ENCODE data around the gene PTCD1.
"Not testable (repeated sequence)": the region's sequence is repeated elsewhere in the genome, so short reads cannot be mapped to it uniquely, and the experiment has no call there.

The PTCD1 gene

GRCh38 chr7:99449326-99449725 is 10.7 kb upstream of the PTCD1 start:
- DNase-seq = no peak

- DNase-seq = no peak
Measured at GRCh38 chr7:99448855-99449254, 10.3 kb upstream of the PTCD1 start.

GRCh38 chr7:99447943-99448342 is 9.3 kb upstream of the PTCD1 start:
- no peak for DNase-seq

DNA sequence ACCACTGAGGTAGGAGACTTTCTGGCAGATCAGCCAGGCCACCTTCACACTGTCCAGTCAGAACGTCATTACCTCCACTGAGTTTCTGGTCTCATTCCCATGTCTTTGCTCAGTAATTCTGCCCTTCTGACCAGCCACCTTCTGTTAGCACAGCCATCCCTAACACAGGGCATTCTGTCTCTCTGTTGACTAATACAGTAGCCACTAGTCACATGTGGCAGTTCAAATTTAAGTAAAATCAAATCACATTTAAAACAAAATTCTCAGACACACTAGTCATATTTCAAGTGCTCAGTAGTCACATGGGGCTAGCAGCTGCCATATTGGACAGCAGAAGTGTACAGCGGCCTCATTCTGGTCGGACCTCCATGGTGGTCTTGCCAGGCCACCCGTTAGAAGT is 7.5 kb upstream of the PTCD1 start:
- DNase-seq = no peak

DNA sequence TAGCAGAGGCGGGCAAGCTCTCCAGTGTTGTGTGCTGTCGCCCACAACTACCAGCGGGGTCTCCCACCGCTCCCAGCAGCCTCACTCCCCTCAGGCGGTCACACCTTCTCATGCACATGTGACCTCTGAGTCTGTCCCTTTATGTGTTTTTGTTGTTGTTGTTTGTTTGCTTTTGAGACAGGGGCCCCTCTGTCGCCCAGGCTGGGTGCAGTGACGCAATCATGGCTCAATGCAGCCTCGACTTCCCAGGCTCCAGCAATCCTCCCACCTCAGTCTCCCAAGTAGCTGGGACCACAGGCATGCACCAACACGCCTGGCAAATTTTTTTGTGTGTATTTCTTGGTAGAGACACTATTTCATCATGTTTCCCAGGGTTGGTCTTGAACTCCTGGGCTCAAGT is 1.6 kb upstream of the PTCD1 start:
- DNase-seq = no peak

- no peak for DNase-seq
Measured at GRCh38 chr7:99437946-99438572, 539 bp downstream of the PTCD1 start.

DNA sequence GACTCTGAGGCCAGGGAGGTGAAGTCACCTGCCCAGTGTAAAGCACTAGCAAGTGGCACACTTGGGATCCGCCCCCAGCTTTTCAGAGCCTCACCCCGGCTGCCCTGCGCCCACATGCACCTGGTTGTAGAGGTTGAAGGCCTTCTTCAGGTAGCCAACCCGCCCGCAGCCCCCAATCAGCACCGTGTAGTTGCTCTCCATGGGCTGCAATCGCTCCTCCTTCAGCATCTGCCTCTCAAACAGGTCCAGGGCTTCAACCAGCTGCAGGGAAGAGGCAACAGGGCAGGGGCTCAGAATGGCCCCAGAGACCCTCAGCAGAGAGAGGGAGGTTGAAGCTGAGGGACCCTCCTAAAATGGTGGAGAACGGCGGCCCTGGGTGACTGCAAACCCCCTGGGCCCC is 5.4 kb downstream of the PTCD1 start:
- no peak for DNase-seq

DNA sequence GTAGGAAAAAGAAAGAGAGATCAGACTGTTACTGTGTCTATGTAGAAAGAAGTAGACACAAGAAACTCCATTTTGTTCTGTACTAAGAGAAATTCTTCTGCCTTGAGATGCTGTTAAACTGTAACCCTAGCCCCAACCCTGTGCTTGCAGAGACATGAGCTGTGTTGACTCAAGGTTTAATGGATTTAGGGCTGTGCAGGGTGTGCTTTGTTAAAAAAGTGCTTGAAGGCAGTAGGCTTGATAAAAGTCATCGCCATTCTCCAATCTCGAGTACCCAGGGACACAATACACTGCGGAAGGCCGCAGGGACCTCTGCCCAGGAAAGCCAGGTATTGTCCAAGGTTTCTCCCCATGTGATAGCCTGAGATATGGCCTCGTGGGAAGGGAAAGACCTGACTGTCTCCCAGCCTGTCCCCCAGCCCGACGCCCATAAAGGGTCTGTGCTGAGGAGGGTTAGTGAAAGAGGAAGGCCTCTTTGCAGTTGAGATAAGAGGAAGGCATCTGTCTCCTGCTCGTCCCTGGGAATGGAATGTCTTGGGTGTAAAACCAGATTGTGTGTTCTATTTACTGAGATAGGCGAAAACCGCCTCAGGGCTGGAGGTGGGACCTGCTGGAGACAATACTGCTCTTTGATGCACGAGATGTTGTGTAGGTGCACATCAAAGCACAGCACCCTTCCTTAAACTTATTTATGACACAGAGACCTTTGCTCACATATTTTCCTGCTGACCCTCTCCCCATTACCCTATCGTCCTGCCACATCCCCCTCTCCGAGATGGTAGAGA is 6.7 kb downstream of the PTCD1 start:
- not testable (repeated sequence) for DNase-seq

GRCh38 chr7:99429756-99430155 is 8.8 kb downstream of the PTCD1 start:
- DNase-seq = no peak

DNA sequence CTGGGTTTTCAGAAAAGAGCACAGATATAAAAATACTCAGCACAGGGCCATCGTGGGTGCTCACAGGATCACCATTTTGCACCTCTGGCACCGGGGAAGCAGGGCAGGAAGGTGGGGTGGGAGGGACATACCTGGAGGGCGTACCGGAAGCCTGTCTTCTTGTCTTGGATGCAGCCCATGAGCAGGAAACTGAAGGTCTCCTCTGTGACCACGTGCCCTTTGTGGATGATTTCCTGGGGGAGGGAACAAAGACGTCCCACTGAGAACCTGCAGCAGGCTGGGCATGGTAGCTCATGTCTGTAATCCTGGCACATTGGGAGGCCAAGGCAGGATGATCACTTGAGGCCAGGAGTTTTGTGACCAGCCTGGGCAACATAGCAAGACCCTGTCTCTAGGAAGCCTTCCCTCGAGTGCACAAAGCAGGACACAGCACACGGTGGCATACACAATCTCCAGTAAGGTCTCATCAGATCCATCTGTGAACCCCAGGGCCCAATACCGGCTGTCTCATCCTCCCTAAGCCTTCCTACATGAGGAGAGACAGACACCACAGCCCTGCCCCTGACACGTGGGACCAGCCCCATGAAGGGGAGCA is 9.5 kb downstream of the PTCD1 start:
- DNase-seq = no peak

GRCh38 chr7:99424932-99425730 is 13.5 kb downstream of the PTCD1 start:
- no peak for DNase-seq

DNA sequence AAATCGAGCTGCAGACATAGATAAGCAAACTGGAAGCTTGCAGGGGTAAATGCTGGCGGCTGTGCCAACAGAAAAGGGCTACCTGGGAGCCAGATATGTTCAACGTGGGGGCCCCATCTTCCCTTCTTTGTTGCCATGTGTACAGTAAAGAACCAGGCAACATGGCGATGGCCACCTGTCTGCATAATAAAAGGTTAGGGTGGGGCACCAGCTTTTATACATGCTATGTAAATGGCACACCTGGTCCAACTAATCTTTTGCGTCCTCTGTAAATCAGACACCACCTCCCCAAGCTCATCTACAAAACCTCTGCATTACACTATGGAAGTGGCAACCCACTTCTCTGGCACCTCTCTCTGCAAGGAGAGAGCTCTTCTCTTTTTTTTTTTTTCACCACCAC is 16.0 kb downstream of the PTCD1 start:
- DNase-seq = no peak

DNA sequence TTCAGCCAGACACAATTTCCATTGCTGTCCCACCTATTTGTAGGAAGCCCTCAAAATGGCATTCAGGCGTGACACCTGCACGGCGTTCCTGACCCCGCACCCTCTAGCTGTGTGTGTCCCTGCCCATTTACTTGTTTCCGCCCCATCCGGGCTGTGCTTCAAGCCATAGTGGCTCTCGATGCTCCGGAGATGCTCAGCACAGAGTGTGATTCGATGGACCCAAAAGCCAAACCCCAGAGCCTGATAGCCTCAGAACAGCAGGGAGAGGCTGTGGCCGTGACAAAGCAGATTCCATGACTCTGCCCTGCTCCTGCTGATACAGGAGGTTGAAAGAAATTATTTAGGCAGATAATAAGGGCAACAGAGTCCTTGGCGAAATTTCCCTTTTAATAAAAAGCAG is 16.4 kb downstream of the PTCD1 start:
- DNase-seq = no peak

- DNase-seq = no peak
Measured at GRCh38 chr7:99420986-99421385, 17.6 kb downstream of the PTCD1 start.

DNA sequence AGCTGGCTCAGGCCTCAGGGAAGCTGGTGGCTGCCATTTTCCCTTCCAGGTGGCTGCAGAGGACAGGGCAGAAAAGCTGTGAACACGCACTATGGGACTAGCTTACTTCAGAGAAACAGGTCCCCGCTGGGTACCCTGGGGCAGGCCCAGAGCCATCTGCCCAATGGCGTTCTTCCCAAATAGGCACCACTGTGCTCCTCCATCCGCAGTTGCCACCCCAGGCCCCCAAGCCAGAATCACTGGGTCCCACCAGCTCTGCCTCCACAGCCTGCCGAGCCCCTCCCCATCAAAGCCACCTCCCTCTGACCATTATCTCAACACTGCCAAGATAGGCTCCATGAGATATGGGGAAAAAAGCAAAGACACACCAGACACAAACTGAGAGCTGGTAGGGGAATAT is 18.4 kb downstream of the PTCD1 start:
- DNase-seq = no peak

DNA sequence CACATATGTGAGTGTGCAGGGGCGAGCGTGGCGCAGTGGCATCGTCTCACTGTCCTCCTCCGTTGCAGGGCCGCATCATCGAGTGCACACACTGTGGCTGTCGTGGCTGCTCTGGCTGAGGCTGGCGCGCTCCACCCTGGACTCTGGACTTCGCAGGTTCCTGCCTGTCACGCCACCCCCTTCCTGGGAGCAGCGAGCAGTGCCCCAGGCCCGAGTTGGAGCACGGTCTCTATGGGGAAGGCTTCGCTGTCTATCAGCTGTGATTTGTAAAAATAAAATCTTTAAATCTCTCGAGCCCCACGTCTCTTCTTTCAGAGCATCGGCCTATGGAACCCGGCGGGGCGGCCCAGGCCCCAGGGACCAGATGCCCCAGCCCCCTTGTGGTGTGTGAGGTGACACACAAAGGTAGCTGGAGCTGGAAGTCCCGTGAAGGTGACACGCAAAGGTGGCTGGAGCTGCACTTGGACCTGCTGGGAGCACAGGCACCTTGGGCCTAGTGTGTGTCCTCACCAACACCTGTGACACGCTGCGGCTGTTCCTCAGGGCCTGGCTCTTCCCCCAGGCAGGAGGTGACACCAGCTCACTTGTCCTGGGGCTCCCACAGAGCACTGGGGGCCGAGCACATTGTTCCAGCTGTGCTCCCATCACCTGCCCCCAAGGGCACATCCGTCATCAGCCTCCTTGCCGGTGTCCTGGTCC is 19.1 kb downstream of the PTCD1 start:
- no peak for DNase-seq

DNA sequence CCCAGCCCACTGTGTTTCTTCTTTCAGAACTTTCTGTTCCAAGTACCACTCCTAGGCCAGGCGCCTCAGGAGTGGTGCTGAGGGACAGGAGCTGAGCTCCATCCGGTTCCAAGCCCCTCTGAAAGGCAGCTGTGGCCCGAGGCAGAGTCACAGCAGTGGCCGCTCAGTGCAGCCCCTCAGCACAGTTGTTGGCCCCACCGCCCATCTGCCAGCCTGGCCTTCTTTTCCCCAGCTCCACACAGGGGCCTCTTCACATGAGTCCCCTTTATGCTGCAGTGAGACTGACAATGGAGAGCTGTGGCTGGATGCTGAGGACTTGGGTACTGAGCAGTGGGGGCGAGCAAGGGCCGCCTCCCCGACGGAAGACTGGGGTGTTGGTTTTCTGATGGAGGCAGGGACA is 20.3 kb downstream of the PTCD1 start:
- DNase-seq = no peak

DNA sequence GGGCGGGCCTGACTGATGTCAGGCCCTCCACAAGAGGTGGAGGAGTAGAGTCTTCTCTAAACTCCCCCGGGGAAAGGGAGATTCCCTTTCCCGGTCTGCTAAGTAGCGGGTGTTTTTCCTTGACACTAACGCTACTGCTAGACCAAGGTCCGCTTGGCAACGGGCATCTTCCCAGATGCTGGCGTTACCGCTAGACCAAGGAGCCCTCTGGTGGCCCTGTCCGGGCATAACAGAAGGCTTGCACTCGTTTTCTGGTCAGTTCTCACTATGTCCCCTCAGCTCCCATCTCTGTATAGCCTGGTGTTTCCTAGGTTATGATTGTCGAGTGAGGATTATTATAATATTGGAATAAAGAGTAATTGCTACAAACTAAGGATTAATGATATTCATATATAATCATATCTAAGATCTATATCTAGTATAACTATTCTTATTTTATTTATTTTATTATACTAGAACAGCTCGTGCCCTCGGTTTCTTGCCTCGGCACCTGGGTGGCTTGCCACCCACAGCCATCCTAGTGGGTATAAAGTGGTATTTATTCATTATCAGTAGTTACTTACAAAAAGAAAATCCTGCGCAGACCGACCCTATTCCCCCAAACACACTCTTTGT is 23.0 kb downstream of the PTCD1 start:
- peak; percentile 10 for DNase-seq

DNA sequence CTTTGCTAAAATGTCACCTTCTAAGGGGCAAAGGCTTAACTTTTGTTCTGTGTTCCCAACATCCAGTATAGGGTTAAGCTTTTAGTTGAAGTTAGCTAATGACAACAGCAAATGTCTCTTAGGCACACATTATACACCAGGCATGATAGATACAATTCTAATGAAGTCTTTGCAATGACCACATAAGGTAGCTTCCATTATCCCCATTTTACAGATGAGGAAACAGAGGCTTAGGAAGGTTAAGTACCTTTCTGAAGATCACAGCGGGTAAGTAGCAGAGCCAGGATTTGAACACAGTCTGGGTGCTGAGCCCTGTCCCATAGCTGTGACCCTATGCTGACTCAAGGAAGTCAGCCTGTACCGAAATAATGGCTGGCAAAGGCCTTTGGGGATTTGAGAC is 28.0 kb downstream of the PTCD1 start:
- DNase-seq = no peak

DNA sequence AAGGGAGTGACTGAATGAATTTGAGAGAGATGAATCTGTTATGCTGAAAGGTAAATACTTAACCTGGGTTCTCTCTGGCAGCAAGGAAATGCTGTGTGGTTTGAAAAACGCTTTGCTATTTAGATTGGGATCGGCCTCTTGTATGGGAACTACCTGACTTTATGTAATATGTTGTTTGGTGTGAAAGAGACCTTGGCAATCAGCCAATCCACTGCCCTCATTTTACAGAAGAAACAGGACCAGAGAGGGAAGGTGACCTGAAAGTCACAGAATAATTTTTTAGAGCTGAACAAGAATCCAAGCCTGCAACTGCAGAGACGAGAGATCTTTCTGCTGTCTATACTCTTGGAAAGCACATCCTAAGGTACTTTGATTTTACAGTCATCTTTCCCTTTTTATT is 28.8 kb downstream of the PTCD1 start:
- no peak for DNase-seq

DNA sequence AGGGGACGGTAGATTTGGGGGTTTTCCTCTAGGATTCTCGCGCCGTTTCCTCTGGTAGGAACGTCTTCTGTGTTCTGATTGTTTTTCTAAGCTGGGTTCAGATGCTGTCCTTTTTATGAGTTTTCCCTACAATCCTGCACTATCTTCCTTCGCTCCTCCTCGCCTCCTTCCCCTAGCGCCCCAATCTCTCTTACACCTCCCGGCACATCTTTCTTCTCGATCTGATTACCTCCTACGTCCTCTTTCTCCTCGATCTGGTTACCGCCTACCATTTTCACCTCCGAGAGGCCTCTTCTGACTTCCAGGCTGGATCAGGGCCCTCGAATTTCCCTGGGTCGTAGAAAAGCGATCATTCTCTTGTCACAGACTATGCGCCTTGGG is 29.4 kb downstream of the PTCD1 start:
- DNase-seq = no peak

- peak; percentile 95 for DNase-seq
Measured at GRCh38 chr7:99408379-99409191, 30.0 kb downstream of the PTCD1 start, which contains the start of the genes BUD31 and PDAP1. TSS of gene BUD31 (plus strand) at chr7:99408969. CDS start at chr7:99411093, 2,124 bp downstream. TSS of gene PDAP1 (minus strand) at chr7:99408597. CDS start at chr7:99408548, 49 bp downstream.

Data from SHP77 treated with DMSO at 0.1 percent for 48 hours (cell line).